ENCODE data around the gene MED27. TPM values are rescaled to one million over a fixed set of nuclear protein-coding genes. Genes with fewer than 3 reads are reported as not detected.

The MED27 gene
- total RNA-seq, 1 experiment from 2014 or later, result 30.4 TPM

DNA sequence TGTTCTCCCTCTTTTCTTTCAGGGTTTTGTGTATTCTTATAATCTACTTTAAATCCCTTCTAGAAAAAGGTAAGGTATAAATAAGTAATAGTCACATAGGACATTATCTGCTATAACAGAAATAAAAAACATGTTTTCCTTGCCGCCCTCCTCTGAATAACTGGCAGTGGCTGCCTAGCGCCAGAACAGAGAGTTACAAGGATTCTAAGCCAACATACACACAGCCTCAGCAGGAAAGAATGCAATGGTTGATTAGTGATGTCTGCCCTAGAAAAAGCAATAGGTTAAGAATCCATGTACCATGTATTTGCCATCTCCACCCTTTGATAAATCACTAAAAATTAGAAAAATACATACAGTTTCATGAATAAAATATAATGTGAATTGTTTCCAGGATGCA is 4.9 kb downstream of the MED27 start:
- peaks cover 14% of the 10 kb centered on the region for H3K36me3 Mint-ChIP-seq (ENCODE audit: insufficient read depth, unreplicated experiment)
- intact Hi-C loops (cut with micrococcal nuclease; ENCODE audit: unreplicated experiment), result no loop called here
- Histone ChIP-seq H3K36me3 (ENCODE audit: control insufficient read depth, insufficient read depth, low read length) (no peaks in the 10 kb centered on the region), H3K9me3 (no peaks in the 10 kb centered on the region), H3K4me3 (ENCODE audit: low read depth, low read length) (no peak overlapping the region), H3K27me3 (replicated peaks; ENCODE audit: control insufficient read depth, insufficient read depth, low read length) (no peaks in the 10 kb centered on the region), H3K4me1 (peaks cover 12% of the 10 kb centered on the region; the same call in 1 of the 2 replicates)
- H3K27me3 Mint-ChIP-seq (ENCODE audit: insufficient read depth, unreplicated experiment), result no peaks in the 10 kb centered on the region
- H3K4me1 Mint-ChIP-seq (ENCODE audit: low read depth, unreplicated experiment), result peaks cover 14% of the 10 kb centered on the region
- DNase-seq, result no peak
- H3K9me3 Mint-ChIP-seq (ENCODE audit: unreplicated experiment), result no peaks in the 10 kb centered on the region
- no TSS peak for BruUV-seq (replicated peaks)
- no peak overlapping the region for H3K4me3 Mint-ChIP-seq (ENCODE audit: unreplicated experiment)
- TF ChIP-seq, protein P1, sequence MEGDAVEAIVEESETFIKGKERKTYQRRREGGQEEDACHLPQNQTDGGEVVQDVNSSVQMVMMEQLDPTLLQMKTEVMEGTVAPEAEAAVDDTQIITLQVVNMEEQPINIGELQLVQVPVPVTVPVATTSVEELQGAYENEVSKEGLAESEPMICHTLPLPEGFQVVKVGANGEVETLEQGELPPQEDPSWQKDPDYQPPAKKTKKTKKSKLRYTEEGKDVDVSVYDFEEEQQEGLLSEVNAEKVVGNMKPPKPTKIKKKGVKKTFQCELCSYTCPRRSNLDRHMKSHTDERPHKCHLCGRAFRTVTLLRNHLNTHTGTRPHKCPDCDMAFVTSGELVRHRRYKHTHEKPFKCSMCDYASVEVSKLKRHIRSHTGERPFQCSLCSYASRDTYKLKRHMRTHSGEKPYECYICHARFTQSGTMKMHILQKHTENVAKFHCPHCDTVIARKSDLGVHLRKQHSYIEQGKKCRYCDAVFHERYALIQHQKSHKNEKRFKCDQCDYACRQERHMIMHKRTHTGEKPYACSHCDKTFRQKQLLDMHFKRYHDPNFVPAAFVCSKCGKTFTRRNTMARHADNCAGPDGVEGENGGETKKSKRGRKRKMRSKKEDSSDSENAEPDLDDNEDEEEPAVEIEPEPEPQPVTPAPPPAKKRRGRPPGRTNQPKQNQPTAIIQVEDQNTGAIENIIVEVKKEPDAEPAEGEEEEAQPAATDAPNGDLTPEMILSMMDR (IDR thresholded peaks at IDR 0.05; ENCODE audit: insufficient read depth in 1 of 2, low read depth in 1 of 2, low read length in 1 of 2, severe bottlenecking in 1 of 2, unreplicated experiment in 1 of 2), result no peak
- ChIA-PET POLR2A (no interaction called here), CTCF (no interaction called here)
- no peak overlapping the region for H3K27ac Mint-ChIP-seq (ENCODE audit: unreplicated experiment)

DNA sequence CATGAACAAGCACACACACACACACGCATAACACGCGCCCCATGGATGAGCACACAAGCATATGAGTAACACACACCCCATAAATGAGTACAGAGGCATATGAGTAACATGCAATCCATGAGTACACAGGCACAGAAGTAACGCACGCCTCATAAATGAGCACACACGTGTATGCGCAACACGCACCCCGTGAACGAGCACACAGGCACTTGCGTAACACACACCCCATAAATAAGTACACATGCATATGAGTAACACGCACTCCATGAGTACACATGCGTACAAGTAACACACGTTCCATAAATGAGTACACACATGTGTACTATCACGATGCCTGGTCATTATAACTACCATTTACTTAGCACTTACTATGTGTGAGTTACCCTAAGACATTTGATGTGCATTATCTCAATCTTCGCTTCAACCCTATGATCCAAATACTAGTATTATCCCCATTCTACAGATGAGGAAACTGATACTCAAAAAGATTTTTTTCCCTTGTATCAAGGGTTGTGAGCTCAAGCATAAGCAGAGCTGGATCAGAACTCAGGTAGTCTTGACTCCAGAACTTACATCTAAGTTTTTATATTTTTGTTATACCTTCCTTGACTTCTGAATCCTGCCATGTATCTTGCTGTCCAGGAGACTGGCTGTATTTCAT is 7.7 kb downstream of the MED27 start:
- H3K4me3 Mint-ChIP-seq (ENCODE audit: unreplicated experiment), result no peak overlapping the region
- ChIA-PET CTCF (no interaction called here), POLR2A (interaction anchor here (0.7 kb wide), 1 partner anchor 1936 kb away, joined by 3 read pairs; no protein-coding TSS in a partner anchor)
- no peak overlapping the region for H3K4me3 ChIP-seq (ENCODE audit: low read depth, low read length)
- no peaks in the 10 kb centered on the region for H3K36me3 ChIP-seq (ENCODE audit: control insufficient read depth, insufficient read depth, low read length)
- no peaks in the 10 kb centered on the region for H3K4me1 Mint-ChIP-seq (ENCODE audit: low read depth, unreplicated experiment)
- BruUV-seq (replicated peaks), result no TSS peak
- no peaks in the 10 kb centered on the region for H3K9me3 ChIP-seq
- H3K36me3 Mint-ChIP-seq (ENCODE audit: insufficient read depth, unreplicated experiment), result peaks cover 20% of the 10 kb centered on the region
- no peaks in the 10 kb centered on the region for H3K9me3 Mint-ChIP-seq (ENCODE audit: unreplicated experiment)
- no peak for DNase-seq
- H3K27me3 Mint-ChIP-seq (ENCODE audit: insufficient read depth, unreplicated experiment), result no peaks in the 10 kb centered on the region
- intact Hi-C loops (cut with micrococcal nuclease; ENCODE audit: unreplicated experiment), result no loop called here
- TF ChIP-seq, protein P1 (IDR thresholded peaks at IDR 0.05; ENCODE audit: insufficient read depth in 1 of 2, low read depth in 1 of 2, low read length in 1 of 2, severe bottlenecking in 1 of 2, unreplicated experiment in 1 of 2), result no peak
- peaks cover under 1% of the 10 kb centered on the region; the same call in 1 of the 2 replicates for H3K4me1 ChIP-seq
- H3K27ac Mint-ChIP-seq (ENCODE audit: unreplicated experiment), result no peak overlapping the region
- no peaks in the 10 kb centered on the region for H3K27me3 ChIP-seq (replicated peaks; ENCODE audit: control insufficient read depth, insufficient read depth, low read length)

DNA sequence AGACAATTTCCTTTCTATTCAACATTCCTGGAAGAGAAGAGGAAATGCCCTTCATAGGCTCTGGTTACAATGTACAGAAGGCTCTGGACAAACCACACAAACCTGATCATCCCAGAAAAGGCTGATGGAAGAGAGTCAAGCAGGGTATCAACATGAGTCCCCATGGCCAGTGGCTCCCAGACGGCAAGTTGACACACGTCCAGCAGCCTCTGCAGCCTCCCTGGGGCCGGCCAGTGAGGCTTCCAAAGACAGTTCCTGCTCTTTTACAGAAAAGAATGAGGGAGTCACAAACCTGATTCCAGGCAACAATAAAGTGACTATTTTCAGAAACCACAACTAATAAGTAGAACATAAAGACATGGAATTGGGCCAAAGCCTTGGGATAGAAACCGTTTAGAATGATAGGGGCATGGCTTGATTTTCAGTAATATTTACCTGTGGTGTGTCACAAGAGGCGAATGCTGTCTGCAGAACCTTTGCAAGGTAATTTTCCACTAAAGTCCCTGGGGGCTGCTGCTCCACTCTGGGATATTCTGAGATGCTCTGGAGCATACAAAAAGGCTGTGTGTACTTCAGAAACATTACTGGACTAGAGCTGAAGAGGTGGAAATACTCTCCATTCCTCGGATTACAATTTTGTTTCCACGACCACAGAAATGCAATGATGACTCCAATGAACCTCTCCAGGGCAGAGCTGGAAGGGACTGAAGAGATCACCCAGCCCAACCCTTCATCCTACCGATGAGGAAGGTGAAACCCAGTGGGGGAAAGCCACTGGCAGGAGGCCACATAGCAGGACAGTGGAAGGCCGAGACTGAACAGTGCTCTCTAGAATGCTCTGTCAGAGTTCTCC is 10.4 kb downstream of the MED27 start:
- no peaks in the 10 kb centered on the region for H3K4me1 ChIP-seq
- H3K36me3 Mint-ChIP-seq (ENCODE audit: insufficient read depth, unreplicated experiment), result peaks cover 20% of the 10 kb centered on the region
- H3K27me3 Mint-ChIP-seq (ENCODE audit: insufficient read depth, unreplicated experiment), result no peaks in the 10 kb centered on the region
- ChIA-PET CTCF (no interaction called here), POLR2A (no interaction called here)
- no peaks in the 10 kb centered on the region for H3K9me3 ChIP-seq
- H3K27ac Mint-ChIP-seq (ENCODE audit: unreplicated experiment), result no peak overlapping the region
- H3K4me1 Mint-ChIP-seq (ENCODE audit: low read depth, unreplicated experiment), result no peaks in the 10 kb centered on the region
- H3K36me3 ChIP-seq (ENCODE audit: control insufficient read depth, insufficient read depth, low read length), result no peaks in the 10 kb centered on the region
- H3K4me3 Mint-ChIP-seq (ENCODE audit: unreplicated experiment), result no peak overlapping the region
- no peak for DNase-seq
- BruUV-seq (replicated peaks), result no TSS peak
- H3K9me3 Mint-ChIP-seq (ENCODE audit: unreplicated experiment), result no peaks in the 10 kb centered on the region
- no peaks in the 10 kb centered on the region for H3K27me3 ChIP-seq (replicated peaks; ENCODE audit: control insufficient read depth, insufficient read depth, low read length)
- H3K4me3 ChIP-seq (ENCODE audit: low read depth, low read length), result no peak overlapping the region
- intact Hi-C loops (cut with micrococcal nuclease; ENCODE audit: unreplicated experiment), result no loop called here
- TF ChIP-seq, protein P1 (IDR thresholded peaks at IDR 0.05; ENCODE audit: insufficient read depth in 1 of 2, low read depth in 1 of 2, low read length in 1 of 2, severe bottlenecking in 1 of 2, unreplicated experiment in 1 of 2), result no peak
